GM21515 (cell line): ENCODE data around the gene ARHGAP23.

Source experiments
- ATAC-seq: cut with Tn5 transposase; IDR thresholded peaks from one replicate; pipeline ENCODE4 v1.9.1; 2021; ENCODE audit not compliant: unreplicated experiment

The ARHGAP23 gene

DNA sequence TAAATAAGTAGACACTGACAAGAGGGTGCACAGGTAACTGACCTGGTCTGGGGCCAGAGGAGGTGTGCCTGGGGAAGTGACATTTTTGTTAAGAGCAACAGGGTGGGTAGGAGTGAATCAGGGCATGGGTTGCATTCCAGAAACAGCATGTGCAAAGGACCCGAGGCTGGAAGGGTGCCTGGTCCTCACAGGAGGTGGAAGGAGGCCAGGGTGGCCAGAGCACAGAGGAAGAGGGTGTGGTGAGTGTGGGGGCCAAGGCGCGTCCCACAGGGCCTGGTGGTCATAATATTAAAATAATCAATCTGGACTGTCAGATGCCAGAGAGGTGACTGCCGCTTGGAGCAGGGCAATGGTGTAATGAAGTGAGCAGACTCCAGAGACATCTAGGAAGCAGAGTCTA lies 14.3 kb downstream of the ARHGAP23 start:
- no peak for ATAC-seq

GRCh38 chr17:38443356-38444031 lies 15.2 kb downstream of the ARHGAP23 start:
- no peak for ATAC-seq

DNA sequence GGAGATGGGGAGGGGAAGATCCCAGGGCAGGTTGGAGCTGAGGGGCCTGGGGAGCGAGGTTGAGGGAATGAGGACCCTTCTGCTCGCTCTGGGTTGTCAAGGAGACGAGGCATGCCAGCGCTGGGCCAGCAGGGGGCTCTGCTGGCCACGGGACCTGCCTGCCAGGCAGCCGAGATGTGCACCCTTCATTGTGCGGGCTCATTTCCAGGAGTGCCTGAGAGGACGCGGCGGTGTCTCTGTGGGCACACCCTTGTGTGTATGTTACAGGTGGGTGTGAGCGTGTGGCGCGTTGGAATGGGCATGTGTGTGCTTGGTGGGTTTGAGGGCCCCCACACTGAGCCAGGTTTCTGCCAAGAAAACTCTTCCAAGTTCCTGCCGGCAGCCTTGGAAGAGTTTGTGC lies 15.9 kb downstream of the ARHGAP23 start:
- no peak for ATAC-seq

DNA sequence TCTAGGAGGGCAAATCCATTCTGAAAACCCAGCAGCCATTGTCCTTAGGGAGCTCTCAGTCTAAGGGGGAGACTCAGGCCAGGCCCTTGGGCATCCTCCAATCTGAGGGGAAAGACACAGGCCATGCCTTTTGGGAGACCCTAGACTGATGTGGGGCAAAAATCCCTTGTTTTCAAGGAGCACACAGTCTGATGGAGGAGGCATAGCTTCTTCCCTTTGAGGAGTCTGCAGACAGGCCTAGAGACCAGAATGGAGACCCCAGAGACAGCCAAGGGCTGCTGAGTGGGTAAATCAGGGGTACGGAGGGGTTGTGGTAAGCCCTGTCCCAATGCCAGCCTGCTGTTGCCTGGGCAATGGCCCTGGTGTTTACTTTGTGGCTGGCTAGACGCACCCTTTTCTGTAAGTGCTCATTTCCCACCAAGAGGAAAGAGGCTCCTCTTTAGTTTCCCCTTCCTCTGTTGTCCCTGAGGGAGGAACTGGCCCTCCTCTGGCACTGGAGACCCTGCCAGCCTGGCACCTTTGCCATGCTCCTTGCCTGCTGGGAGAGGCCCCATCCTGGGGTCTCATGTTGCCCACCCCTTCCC lies 19.3 kb downstream of the ARHGAP23 start:
- no peak for ATAC-seq

GRCh38 chr17:38448208-38448771 lies 20.0 kb downstream of the ARHGAP23 start:
- no peak for ATAC-seq

DNA sequence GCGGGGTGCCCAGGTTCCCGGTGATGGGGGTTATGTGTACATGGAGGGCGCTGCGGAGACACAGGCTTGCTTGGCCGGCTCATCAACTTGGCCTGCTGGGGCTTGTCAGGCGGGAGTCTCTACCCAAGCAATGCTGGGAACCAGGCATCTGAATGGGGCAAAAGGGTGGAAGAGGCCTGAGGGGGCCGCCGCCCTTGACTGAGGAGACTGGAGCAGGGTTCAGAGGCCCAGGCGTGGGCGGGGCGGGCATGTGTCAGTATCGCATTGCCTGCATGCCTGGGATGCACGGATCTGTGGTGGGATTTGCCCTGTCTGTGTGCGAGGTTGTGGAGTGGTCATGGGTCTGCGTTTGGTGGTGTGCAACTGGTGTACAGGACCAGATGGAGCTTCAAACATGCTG lies 21.1 kb downstream of the ARHGAP23 start:
- ATAC-seq = no peak

GRCh38 chr17:38450557-38451029 lies 22.3 kb downstream of the ARHGAP23 start:
- no peak for ATAC-seq

- no peak for ATAC-seq
Observed at GRCh38 chr17:38451030-38451839, 23.0 kb downstream of the ARHGAP23 start.

DNA sequence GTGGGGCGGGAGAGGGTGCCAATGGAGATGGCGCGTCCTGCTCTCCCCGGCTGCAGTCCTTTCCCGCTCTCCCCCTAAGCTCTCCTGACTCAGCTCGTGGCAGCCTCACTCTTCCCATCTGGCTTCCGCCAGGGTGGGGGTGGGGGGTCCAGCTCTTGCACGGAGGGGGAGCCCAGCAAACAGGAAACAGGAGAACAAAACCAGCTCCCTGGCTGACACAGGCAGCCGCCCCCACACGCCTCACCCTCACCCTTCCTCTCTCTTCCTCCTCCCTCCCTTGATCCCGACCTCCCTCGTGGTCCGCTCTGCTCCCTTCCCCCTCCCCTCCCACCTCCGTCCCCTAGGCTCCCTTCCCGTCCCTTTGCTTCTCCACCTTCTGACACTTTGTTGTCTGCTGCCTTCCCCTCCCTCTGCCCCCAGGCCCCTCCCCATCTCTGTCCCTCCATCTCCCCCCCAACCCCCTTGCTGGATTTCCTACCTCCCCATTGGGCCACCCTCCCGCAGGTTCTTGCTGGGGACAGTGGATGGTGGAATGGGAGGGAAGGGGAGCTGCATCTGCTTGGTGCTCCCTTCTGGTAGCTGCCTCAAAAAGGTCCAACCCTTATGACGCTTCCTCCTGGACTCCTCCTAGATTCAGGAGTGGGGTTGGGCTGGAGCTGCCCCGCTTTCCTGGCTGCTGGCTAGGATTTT lies 23.7 kb downstream of the ARHGAP23 start:
- no peak for ATAC-seq

- ATAC-seq = no peak
Observed at GRCh38 chr17:38452719-38453118, 24.5 kb downstream of the ARHGAP23 start.

- no peak for ATAC-seq
Observed at GRCh38 chr17:38453951-38454421, 25.7 kb downstream of the ARHGAP23 start.

DNA sequence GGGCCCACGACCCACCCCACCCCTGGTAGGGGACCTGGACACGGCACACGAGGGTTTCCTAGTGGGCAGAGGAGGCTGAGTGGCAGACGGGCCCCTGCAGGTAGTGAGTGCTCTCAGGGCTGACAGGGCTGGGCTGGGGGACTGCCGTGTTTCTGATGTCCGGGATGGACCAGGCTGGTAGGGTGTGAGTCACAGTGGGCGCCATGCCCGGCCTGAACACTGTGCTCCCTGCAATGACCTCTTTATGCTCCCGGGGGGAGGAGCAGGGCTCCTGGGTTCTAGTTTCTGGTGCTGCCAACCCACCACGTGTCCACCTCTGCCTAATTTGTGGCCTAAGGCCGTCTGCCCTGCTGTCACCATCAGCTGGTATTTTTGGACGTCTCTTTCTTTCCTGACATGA lies 26.3 kb downstream of the ARHGAP23 start:
- ATAC-seq = no peak

DNA sequence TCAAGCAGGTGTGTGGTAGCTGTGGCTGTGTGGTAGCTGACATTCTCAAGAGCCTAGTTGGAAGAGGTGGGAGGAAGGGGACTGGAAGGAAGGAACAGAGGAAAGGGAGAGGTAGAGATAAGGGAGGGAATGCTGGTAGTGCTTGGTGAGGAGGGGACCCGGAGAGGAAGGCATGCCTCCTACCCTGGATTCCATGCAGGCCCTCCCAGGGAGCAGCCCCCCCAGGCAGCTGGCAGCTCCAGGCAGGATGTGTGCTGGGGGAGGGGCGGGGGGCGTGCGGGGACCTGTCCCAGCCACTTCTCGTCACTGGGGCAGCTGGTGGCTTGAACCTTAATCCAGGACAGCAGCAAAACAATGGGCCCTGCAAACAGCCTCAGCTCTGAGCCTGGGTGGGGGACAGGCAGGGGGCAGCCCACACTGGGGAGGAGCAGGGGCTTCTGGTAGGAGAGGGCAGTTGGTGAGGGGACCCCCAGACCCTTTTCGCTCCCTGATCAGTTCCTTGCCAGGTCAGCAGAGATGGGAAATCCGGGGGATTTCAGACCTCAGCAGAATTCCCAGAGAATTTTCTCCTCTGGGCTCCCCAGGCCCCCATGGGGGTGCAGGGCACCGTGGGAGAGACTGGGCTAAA lies 27.1 kb downstream of the ARHGAP23 start:
- ATAC-seq = no peak

DNA sequence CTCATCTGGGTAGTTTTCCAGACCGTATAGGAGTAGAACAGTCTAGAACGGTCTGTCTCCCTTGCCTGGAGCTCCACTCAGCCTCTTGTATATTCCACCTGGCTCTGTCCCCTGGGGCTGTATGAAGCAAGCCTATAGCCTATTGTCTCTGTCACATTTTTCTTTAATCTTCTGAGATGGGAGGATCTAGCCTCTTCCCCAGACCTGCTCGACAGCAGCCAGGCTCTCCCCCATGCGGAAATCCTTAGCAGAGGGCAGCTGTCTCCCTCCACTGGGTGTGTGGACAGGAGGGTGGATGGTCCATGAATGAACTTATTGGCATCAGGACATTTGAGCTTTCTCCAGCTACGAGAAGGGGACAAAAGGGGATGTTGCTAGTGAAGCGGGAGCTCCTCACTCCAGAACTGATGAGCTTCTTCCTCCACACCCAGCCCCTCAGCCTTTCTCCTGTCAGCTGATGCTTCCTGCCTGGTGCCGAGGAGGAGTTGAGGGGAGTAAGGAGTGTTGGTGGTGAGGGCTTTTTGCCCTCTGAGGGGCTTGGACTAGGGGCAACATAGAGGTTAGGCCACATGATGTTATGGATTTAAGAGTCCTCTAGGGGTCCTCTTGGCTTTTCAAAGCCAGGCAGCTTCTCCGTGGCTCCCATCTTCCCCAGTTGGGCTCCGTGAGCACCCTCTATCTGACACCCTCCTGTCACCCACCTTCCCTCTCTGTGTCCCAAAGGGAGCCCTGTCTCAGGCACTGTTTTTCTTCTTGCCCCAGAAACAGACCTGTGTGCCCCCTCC lies 28.0 kb downstream of the ARHGAP23 start:
- ATAC-seq = no peak

- ATAC-seq = no peak
Observed at GRCh38 chr17:38457577-38458371, 29.5 kb downstream of the ARHGAP23 start.

- ATAC-seq = no peak
Observed at GRCh38 chr17:38458521-38458920, 30.3 kb downstream of the ARHGAP23 start.

DNA sequence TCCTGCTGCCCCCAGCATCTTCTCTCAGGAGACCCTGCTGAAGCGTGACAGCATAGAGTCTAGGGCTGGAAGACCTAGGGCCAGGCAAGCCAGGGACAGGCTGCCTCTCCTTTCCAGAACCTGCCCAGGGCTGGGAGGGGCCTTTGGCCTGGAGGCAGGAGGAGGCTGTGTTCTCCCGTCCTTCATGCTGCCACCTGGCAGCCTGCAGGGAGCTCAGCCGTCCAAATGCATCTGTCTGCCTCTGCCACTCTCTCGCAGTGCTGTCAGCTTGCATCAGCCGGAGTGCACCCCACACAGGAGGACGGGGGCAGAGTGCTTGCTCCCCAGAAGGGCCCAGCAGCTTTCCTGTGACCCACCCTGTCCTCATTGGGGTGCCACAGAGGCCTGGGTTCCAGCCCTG lies 31.3 kb downstream of the ARHGAP23 start:
- ATAC-seq = no peak

DNA sequence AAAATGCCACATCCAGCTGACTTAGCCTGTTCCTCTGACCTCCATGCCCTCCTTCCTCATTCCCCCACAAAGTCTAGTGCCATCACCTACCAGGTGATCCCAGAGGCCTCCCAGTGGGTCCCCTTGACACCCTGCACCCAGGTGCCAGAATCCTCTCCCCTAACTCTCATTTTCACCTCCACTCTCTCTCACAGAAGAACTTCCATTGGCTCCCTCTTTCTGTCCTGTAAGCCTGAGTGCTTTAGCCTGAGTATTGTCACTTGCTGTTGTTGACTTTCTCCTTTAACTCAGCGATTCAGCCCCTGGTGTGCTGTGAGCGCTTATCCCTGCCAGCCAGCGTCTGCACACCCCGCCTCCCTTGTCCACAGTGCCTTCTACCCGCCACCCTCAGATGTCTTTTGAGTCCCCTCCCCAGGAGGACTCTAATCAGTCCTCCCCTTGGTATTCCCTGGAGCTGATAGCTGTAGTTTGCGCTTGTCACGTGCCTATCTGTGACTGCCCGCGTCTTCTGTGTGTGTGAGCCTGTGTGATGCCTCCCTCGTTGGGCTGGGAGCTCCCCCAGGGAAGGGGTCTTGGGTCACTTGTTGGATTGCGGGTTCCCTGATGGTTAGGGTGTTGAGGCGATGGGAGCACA lies 31.9 kb downstream of the ARHGAP23 start:
- ATAC-seq = no peak
